Measurements from ENCODE around the gene MAGEF1. TPM values are rescaled to one million over a fixed set of nuclear protein-coding genes. Genes with fewer than 3 reads are reported as not detected.

MAGEF1 gene
- total and polyA plus RNA-seq, 2 donors (not counting 1 experiment from before 2014, with no cell fraction given), result 9.5 to 26.2 TPM

DNA sequence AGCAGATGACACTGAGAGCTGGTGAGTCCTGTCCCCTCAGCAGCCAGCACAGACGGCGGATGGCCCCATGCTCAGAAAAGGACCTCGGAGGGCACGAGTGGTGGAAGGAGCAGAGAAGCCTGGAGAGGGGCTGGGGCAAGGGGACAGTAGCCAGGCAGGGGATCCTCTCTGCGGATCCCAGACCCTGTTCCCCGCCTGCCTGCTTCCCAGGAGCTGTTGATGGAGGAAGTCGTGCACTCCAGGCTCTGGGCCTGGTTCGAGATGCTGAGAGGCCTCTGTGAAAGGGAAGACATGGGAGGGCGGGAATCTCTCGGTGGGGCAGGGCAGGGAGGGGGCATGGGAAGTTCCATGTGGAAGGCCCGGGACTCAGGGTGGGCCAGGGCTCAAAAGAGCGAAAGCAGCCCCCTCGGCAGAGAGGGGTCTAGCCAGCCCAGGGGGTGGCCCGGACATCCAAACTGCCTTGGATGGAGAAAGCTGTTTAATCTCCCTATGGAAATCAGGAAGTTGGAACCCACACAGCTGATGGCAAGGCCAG lies 47.9 kb upstream of the MAGEF1 start:
- CTCF ChIA-PET, result no interaction called here
- Histone ChIP-seq H3K4me1 (ENCODE audit: control insufficient read depth in 2 of 2, insufficient read depth in 2 of 2, low read length in 2 of 2) (peaks cover 15 to 29% of the 10 kb centered on the region in 2 donors), H3K36me3 (replicated peaks in 1 of 2; ENCODE audit: control extremely low read depth in 1 of 2, control insufficient read depth in 1 of 2, extremely low read depth in 1 of 2, insufficient read depth in 2 of 2, low read length in 1 of 2) (no peaks in the 10 kb centered on the region), H3K27me3 (replicated peaks in 1 of 4; ENCODE audit: control extremely low read depth in 1 of 4, control insufficient read depth in 3 of 4, insufficient read depth in 4 of 4, low read length in 3 of 4) (no peaks in the 10 kb centered on the region), H3K9ac (ENCODE audit: low read length) (no peak overlapping the region), H3K27ac (ENCODE audit: low read length in 2 of 2) (no peak overlapping the region), H2AFZ (ENCODE audit: insufficient read depth, low read depth, low read length, poor library complexity, severe bottlenecking) (no peak overlapping the region), H3K4me3 (ENCODE audit: control extremely low read depth in 1 of 5, extremely low read depth in 1 of 5, insufficient read depth in 1 of 5, low read depth in 2 of 5, low read length in 4 of 5) (no peak overlapping the region), H3K9me3 (ENCODE audit: control extremely low read depth in 1 of 3, control insufficient read depth in 2 of 3, insufficient read depth in 1 of 3, low read length in 2 of 3) (no peaks in the 10 kb centered on the region), H4K20me1 (ENCODE audit: control insufficient read depth, insufficient read depth, low read length, poor library complexity, severe bottlenecking) (no peaks in the 10 kb centered on the region), H3K79me2 (ENCODE audit: control insufficient read depth, insufficient read depth, low read length) (no peaks in the 10 kb centered on the region), H3K4me2 (replicated peaks; ENCODE audit: low read depth, low read length, poor library complexity, severe bottlenecking) (no peak overlapping the region)
- intact Hi-C loops (cut with micrococcal nuclease), result no loop called here
- no peak for TF ChIP-seq EZH2 (IDR thresholded peaks at IDR 0.05; ENCODE audit: borderline replicate concordance, insufficient read depth, low read depth, low read length, poor library complexity, severe bottlenecking)
- TF ChIP-seq, protein P1, sequence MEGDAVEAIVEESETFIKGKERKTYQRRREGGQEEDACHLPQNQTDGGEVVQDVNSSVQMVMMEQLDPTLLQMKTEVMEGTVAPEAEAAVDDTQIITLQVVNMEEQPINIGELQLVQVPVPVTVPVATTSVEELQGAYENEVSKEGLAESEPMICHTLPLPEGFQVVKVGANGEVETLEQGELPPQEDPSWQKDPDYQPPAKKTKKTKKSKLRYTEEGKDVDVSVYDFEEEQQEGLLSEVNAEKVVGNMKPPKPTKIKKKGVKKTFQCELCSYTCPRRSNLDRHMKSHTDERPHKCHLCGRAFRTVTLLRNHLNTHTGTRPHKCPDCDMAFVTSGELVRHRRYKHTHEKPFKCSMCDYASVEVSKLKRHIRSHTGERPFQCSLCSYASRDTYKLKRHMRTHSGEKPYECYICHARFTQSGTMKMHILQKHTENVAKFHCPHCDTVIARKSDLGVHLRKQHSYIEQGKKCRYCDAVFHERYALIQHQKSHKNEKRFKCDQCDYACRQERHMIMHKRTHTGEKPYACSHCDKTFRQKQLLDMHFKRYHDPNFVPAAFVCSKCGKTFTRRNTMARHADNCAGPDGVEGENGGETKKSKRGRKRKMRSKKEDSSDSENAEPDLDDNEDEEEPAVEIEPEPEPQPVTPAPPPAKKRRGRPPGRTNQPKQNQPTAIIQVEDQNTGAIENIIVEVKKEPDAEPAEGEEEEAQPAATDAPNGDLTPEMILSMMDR (IDR thresholded peaks at IDR 0.05), result no peak
- DNase-seq (no peak), ATAC-seq (ENCODE audit: low read depth) (no peak)
- 98% methylated on average over 14 of the region's 14 CpGs for WGBS (ENCODE audit: insufficient coverage)
- Mint-ChIP-seq H3K4me1 (peaks cover 22% of the 10 kb centered on the region), H3K27ac (no peak overlapping the region), H3K27me3 (no peaks in the 10 kb centered on the region), H3K9me3 (ENCODE audit: insufficient read depth) (no peaks in the 10 kb centered on the region), H3K4me3 (no peak overlapping the region)
- POLR2A ChIA-PET, result no interaction called here

DNA sequence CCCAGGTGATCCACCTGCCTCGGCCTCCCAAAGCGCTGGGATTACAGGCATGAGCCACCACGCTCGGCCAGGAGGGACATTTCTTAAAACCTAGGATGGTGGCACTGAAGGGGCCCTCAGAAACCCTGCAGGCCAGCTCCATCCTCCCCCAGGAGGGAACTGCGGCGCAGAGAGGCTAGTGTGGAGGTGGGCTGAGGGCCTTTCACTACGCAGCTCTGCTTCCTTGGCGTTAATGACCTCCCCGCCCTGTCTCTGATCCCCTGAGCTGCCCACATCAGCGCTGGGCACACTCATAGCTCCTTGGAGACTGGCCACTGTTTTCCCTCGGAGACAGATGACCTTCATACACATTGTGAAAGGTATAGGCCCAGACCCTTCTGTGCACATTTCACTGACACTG lies 46.2 kb upstream of the MAGEF1 start:
- WGBS (ENCODE audit: insufficient coverage), result 84% methylated on average over 7 of the region's 11 CpGs
- intact Hi-C loops (cut with micrococcal nuclease), result no loop called here
- no peaks in the 10 kb centered on the region for H3K36me3 ChIP-seq (replicated peaks in 1 of 2; ENCODE audit: control extremely low read depth in 1 of 2, control insufficient read depth in 1 of 2, extremely low read depth in 1 of 2, insufficient read depth in 2 of 2, low read length in 1 of 2)
- Mint-ChIP-seq H3K4me1 (peaks cover 17% of the 10 kb centered on the region), H3K9me3 (ENCODE audit: insufficient read depth) (no peaks in the 10 kb centered on the region), H3K27me3 (no peaks in the 10 kb centered on the region), H3K4me3 (no peak overlapping the region), H3K27ac (no peak overlapping the region)
- no peaks in the 10 kb centered on the region for H3K79me2 ChIP-seq (ENCODE audit: control insufficient read depth, insufficient read depth, low read length)
- H3K9ac ChIP-seq (ENCODE audit: low read length), result no peak overlapping the region
- TF ChIP-seq, protein P1 (IDR thresholded peaks at IDR 0.05), result no peak
- no peak for TF ChIP-seq EZH2 (IDR thresholded peaks at IDR 0.05; ENCODE audit: borderline replicate concordance, insufficient read depth, low read depth, low read length, poor library complexity, severe bottlenecking)
- H3K9me3 ChIP-seq (ENCODE audit: control extremely low read depth in 1 of 3, control insufficient read depth in 2 of 3, insufficient read depth in 1 of 3, low read length in 2 of 3), result no peaks in the 10 kb centered on the region
- DNase-seq (no peak), ATAC-seq (ENCODE audit: low read depth) (no peak)
- POLR2A ChIA-PET, result interaction anchor here (0.7 kb wide), 1 partner anchor 134 kb away, joined by 3 read pairs; no protein-coding TSS in a partner anchor
- H3K4me2 ChIP-seq (replicated peaks; ENCODE audit: low read depth, low read length, poor library complexity, severe bottlenecking), result no peak overlapping the region
- no peak overlapping the region for H2AFZ ChIP-seq (ENCODE audit: insufficient read depth, low read depth, low read length, poor library complexity, severe bottlenecking)
- no peak overlapping the region for H3K4me3 ChIP-seq (ENCODE audit: control extremely low read depth in 1 of 5, extremely low read depth in 1 of 5, insufficient read depth in 1 of 5, low read depth in 2 of 5, low read length in 4 of 5)
- no peaks in the 10 kb centered on the region for H3K27me3 ChIP-seq (replicated peaks in 1 of 4; ENCODE audit: control extremely low read depth in 1 of 4, control insufficient read depth in 3 of 4, insufficient read depth in 4 of 4, low read length in 3 of 4)
- H3K27ac ChIP-seq (ENCODE audit: low read length in 2 of 2), result no peak overlapping the region
- no peaks in the 10 kb centered on the region for H4K20me1 ChIP-seq (ENCODE audit: control insufficient read depth, insufficient read depth, low read length, poor library complexity, severe bottlenecking)
- CTCF ChIA-PET, result interaction anchor here (0.6 to 2.2 kb wide), 3 partner anchors 20 to 31 kb away, joined by 3 to 6 read pairs (median 3); no protein-coding TSS in a partner anchor
- peaks cover 15 to 27% of the 10 kb centered on the region in 2 donors for H3K4me1 ChIP-seq (ENCODE audit: control insufficient read depth in 2 of 2, insufficient read depth in 2 of 2, low read length in 2 of 2)
